SW 1271 (cell line): ENCODE measurements around the gene GPR15LG.

Source experiments
- DNase-seq, 2 experiments: peaks; one replicate each; lab custom pipeline; 2025; lab: John Stamatoyannopoulos, UW

Gene GPR15LG

GRCh38 chr10:84214612-84215235 lies 41.1 kb downstream of the GPR15LG start:
- no peak for DNase-seq

- DNase-seq, result no peak
Measured at GRCh38 chr10:84216834-84217233, 43.2 kb downstream of the GPR15LG start.

- no peak for DNase-seq
Measured at GRCh38 chr10:84217746-84218145, 44.1 kb downstream of the GPR15LG start.

GRCh38 chr10:84221916-84222315 lies 48.3 kb downstream of the GPR15LG start:
- no peak for DNase-seq

- no peak for DNase-seq
Measured at GRCh38 chr10:84224411-84225028, 50.9 kb downstream of the GPR15LG start.

- DNase-seq, result no peak
Measured at GRCh38 chr10:84225427-84226173, 52.0 kb downstream of the GPR15LG start, which contains the start of gene LRIT2. LRIT2 (minus strand) TSS chr10:84225544; CDS start chr10:84225520, 24 bp downstream.

- DNase-seq, result no peak
Measured at GRCh38 chr10:84226616-84227015, 53.0 kb downstream of the GPR15LG start.

- no peak for DNase-seq
Measured at GRCh38 chr10:84227810-84228209, 54.2 kb downstream of the GPR15LG start.

GRCh38 chr10:84230359-84230758 lies 56.8 kb downstream of the GPR15LG start:
- no peak for DNase-seq

- DNase-seq, result no peak
Measured at GRCh38 chr10:84232376-84232775, 58.8 kb downstream of the GPR15LG start.

GRCh38 chr10:84233940-84234339 lies 60.3 kb downstream of the GPR15LG start:
- no peak for DNase-seq

GRCh38 chr10:84234479-84234878 lies 60.9 kb downstream of the GPR15LG start:
- no peak for DNase-seq
